NCI-H226 (cell line): ENCODE data around the gene ADORA2A.

ENCODE experiments used
- DNase-seq: peaks from one replicate; pipeline ENCODE4 v3.0.0-alpha.2; 2015

Gene ADORA2A

DNA sequence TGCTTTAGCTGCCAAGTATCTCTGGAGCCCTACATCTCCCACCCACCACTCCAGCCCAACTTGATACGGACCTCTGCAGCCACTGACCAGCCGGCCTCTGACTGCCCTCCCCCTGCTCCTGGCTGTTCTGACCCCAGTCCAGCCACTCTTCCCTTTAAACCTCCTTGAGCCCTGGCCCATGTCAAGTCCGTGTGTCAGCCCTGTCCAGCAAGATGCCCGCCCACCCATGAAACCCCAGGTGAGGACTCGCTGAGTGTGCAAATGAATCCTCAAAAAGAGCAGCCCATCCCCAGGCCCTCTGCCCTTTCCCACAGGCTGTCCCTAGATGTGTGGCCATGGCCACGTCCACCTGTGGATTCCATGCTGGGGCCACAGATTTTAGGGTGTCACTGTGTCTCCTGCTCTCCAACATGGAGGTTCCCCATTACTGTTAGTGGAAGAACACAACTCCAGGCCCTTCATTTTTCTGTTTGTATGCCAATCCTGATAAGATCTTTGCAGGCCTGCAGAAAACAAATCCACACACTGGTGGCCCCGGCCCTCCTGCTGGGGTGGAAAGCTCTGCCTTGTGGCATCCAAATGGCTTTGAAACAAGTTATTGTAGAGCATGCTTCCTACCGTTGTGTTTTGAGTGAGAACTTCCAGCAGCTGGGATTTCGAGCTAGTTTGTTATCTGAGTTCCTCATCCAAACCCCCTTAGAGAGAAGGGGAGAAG, 22.7 kb upstream of the ADORA2A start:
- DNase-seq, result no peak

GRCh38 chr22:24405631-24406321, 21.6 kb upstream of the ADORA2A start:
- DNase-seq, result no peak

GRCh38 chr22:24406322-24407277, 20.8 kb upstream of the ADORA2A start:
- no peak for DNase-seq

GRCh38 chr22:24407278-24407665, 20.1 kb upstream of the ADORA2A start:
- no peak for DNase-seq

GRCh38 chr22:24407884-24408283, 19.5 kb upstream of the ADORA2A start:
- DNase-seq, result no peak

DNA sequence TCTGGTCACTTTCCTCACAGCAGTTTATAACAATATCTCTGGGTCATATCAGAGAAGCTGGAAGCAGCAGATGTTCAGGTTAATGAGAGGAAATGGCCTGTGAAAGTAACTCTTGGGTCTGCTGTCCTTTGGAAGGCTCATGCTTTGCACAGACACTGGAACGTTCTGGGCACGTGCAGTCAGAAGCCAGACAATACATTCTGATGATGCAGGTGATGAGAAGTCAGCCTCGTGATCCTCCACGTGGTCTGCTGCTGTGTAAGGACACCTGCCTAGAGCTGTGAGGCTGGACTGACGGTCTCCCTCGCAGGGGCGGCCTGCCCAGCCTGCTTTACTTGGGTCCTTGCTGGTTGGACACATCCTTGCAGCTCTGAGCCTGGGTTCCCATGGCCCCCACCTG, 18.8 kb upstream of the ADORA2A start:
- no peak for DNase-seq

DNA sequence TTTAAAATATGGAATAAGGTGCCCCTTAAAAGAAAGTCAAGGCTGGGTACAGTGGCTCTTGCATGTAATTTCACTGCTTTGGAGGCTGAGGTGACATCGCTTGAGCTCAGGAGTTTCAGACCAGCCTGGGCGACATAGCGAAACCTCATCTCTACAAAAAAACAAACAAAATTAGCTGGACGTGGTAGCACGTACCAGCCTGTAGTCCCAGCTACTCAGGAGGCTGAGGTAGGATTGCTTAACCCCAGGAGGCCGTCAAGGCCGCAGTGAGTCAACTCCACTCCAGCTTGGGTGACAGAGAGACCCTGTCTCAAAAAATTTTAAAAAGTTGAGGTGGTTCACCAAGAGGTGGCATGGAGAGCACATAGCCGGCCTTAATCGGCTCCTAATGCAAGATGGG, 17.7 kb upstream of the ADORA2A start:
- no peak for DNase-seq

GRCh38 chr22:24410110-24410856, 17.1 kb upstream of the ADORA2A start:
- DNase-seq, result peak; percentile 49

DNA sequence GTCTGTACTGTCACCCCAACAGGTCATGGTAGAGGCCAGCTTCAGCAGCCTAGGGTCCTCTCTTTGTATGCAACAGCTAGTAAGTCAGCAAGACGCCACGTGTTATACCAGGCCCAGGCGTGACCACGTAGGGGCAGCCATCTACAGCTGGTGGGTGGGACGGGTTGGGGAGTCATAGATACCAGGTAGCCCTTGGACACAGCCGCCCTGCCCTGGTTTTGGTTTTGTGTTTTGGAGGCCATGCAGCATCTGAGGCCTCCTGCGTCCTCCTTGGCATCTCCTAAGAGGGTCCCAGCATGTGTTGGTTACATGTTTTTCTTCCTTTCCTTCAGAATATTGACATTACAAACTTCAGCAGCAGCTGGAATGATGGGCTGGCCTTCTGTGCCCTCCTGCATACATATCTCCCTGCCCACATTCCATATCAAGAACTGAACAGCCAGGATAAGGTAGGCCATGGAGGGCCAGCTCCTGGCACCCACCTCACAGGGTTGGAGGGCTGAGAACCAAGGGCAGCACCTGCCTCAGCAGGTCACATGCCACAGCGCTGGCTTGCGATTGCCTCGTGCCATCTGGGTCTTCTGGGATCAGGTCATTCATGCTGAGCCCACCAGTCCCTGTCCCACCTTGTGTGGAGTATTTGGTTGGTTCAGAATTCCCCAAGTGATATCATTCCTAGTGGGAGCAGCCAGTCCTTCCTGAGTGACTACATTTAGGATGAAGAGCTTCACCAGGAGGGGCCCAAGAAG, 16.0 kb upstream of the ADORA2A start:
- no peak for DNase-seq

DNA sequence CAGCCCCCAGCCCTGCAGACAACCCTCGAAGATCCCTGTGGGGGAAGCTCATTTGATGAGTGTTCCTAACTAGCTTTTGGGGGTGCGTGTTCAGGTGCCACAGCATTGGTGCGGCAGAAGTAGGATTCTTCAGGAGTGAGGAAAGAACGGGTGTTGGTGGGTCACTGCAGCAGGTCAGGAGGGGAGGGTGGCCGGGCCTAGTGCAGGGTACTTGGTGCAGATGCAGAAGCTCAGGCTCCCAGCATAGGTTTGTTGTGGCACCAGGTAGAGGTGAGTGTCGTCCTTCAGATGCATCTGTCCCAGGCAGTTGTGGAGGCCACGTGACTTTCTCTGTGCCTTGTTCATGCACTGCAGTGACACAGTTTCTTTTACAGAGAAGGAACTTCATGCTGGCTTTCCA, 15.1 kb upstream of the ADORA2A start:
- DNase-seq, result no peak

DNA sequence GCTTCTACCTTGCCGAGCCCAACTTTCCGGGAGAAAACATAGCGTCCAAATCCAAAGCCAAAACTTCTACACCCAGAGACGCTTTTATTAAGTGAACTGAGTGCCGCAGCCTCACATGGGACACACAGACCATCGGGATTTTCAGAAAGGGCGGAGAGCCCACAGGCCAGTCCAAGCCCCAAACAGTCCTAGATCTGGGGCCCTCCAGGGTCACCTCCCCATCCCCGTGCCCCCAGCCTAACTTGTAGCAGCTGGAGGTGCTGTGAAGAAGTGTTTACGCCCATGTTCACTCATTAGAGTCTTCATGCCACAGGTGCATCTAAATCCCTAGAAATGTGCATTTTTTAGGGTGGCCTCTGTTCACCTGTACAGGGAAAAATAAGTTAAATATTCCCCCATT, 14.1 kb upstream of the ADORA2A start:
- DNase-seq, result no peak

DNA sequence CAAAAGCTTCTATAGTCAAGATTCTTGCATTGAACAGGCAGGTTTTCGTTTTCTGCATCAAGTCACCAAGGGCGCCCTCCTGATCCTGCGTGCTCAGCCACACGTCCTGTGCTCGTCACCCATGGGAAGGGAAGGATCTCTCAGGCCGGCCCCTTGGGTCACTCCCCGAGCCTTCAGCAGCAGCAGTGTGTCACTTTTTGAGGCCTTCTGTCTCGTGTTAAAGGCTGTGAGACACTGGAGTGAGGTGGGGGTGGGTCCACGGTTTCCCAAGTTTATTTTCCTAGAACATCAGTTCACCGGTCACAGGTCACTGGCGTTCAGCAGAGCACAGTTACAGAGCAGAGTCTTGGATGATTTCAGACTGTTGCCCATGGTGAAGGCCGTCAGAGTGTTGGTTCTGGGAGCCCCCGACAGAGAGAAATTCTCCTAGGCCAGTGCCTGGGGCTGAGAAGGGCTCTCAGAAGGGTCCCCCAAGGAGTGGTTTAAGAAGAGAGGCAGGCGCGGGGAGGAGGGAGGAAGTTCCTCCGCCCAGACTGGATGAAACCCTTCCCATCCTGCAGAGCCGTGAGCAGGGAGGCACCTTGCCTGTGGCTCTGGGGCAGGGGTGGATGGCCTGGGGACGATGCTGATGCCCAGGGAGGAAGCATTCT, 13.5 kb upstream of the ADORA2A start:
- no peak for DNase-seq

GRCh38 chr22:24414523-24414922, 12.9 kb upstream of the ADORA2A start:
- DNase-seq, result no peak

DNA sequence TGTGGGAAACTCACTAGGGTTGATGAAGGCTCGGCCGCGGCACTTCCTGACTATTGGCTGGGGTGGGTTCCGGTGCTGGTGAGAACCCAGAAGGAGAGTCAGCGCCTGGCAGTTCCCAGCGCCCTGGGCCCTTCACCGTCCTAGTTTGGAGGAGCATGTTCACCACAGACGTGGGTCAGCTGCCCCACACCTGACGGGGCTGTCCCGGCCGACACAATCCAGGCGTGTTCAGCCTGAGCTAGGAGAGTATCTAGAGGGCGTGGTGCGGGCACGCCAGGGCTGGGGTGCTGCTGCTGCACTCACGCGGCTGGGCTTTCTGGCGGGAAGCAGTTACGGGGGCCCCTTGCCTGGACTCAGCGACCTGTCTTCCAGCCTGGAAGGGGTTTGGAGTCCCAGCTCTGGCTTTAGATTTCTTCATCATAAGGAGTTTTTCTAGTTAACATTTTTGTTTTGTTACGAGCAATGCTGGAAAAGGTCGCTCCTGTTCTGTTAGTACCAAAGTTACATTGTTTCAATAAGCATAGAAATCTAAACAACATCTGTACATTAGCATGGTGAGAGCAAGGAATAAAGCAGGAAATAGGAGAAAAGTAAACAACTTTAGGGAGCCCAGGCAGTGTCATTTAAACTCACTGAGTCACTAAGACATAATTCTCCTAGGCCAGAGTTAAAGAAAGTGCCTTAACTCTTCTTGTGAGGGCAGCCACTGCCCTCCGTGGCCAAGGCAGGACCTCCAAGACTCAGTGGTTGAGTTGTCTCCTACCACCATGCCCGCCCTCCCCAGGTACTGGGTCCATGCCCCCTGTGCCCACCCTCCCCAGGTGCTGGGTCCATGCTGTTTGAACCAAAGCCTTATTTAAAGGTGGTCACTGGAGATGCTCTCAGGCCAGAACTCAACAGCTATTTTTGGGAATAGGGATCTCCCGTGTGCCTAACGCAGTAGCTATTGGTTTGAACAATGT, 12.1 kb upstream of the ADORA2A start:
- DNase-seq, result no peak

GRCh38 chr22:24416095-24416494, 11.3 kb upstream of the ADORA2A start:
- no peak for DNase-seq

DNA sequence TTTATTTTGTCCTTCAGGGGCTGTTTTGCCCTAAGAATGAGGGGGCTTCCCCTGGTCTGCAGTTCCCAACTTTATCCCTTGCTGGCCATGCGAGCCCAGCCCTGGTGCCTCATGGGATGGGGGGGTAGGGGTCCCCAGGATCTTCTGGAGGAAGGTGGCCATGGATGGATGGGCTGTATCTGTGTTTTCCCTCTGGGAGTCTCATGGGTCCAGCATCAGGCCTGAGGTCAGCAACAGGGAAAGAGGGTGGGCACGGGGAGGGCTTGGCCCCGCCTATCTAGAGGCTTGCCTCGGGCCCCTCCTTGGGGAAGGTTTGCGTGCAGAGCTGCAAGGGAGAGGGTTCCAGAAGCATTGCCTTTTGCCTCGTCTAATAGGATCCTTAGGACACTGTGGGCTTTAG, 10.8 kb upstream of the ADORA2A start:
- no peak for DNase-seq

- no peak for DNase-seq
These were observed 10.2 kb upstream of the ADORA2A start for GRCh38 chr22:24417200-24417599.

- DNase-seq, result no peak
These were observed 9.3 kb upstream of the ADORA2A start for GRCh38 chr22:24417901-24418641.

GRCh38 chr22:24418786-24419474, 8.5 kb upstream of the ADORA2A start:
- DNase-seq, result no peak
